HG02840 (cell line): ENCODE measurements around the gene PDE4DIP.
"Not testable (repeated sequence)": the region's sequence is repeated elsewhere in the genome, so short reads cannot be mapped to it uniquely, and the experiment has no call there.

ENCODE experiments used
- ATAC-seq: cut with Tn5 transposase; IDR thresholded peaks from one replicate; pipeline ENCODE4 v1.9.1; 2021; ENCODE audit warnings: mild to moderate bottlenecking, moderate library complexity, moderate number of reproducible peaks; ENCODE audit not compliant: unreplicated experiment, low FRiP score

PDE4DIP gene

DNA sequence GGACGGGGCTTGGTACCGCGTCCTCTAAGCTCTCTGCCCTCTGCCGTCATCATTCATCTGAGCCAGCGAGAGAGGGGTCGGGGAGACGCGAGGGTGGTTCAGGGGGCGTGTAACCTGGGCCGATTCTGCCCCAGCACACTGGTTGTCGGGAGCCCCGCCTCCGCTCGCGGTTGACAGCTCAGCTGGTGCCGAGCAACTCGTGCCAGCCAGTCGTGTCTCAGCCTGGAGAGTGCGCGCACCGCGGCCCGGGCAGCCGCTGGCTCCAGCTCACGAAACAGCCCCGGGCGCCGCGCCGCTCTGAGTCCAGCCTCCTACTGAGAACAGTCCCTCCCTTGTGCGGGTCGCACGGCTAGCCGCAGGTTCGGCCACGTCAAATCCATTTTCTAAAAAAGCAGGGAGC lies at the start of gene PDE4DIP:
Gene PDE4DIP, plus strand, starts transcription at position 209 of the 400 bp plus-strand sequence. CDS start 347 bp downstream, outside the sequence.
- ATAC-seq: not testable (repeated sequence)

DNA sequence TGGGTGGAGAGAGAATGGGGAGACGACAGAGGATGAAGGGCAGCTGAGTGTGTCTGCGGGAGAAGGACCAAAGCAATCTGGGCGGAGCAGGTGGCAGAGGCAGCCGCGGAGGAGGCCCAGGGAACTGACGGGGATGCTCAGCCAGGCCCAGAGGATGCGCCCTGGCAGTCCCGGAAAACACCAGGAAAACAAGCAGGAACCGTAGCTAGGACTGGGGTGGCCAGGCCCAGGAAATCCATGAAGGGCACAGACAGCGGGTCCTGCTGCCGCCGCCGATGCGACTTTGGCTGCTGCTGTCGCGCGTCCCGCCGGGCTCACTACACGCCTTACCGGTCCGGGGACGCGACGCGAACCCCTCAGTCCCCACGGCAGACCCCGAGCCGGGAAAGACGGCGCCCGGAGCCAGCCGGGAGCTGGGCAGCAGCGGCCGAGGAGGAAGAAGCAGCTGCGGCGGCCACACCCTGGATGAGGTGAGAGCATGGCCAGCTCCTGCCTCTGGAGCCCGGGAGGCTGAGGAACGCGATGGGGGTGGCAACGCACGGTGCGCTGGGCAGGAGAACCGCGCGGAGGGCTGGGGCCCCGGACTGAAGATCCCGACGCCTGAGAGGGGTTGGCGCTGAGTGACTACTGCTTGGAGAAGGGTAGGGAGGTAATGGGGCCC lies 35.8 kb upstream of the PDE4DIP start:
- not testable (repeated sequence) for ATAC-seq

DNA sequence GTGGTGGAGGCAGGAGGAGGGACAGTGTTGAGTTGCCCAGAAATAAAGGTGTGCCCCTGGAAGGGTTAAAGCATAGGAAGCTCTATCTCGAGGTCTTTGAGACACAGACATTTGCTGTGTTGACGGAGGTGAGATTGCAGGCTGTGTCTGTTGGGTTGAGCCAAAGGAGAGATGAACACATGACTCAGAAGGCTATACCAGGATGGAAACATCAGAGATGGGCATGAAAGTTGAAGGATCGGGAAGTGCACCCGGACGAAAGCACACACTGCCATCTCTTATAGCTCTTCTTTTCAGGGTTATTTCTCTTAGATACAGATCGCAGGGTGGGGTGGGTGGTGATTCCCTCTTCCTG lies 35.3 kb upstream of the PDE4DIP start:
- not testable (repeated sequence) for ATAC-seq

DNA sequence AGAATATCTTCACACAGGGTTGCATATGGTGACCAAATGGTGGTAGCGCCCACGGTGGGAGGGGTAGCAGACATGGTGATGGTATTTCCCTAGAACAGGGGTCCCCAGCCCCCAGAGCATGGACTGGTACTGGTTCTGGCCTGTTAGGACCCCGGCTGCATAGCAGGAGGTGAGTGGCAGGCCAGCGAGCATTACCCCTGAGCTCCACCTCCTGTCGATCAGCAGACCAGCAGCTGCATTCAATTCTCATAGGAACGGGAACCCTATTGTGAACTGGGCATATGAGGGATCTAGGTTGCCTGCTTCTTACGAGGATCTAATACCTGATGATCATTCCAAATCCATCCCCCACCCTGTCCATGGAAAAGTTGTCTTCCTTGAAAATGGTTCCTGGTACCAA lies 22.0 kb upstream of the PDE4DIP start:
- ATAC-seq: not testable (repeated sequence)

DNA sequence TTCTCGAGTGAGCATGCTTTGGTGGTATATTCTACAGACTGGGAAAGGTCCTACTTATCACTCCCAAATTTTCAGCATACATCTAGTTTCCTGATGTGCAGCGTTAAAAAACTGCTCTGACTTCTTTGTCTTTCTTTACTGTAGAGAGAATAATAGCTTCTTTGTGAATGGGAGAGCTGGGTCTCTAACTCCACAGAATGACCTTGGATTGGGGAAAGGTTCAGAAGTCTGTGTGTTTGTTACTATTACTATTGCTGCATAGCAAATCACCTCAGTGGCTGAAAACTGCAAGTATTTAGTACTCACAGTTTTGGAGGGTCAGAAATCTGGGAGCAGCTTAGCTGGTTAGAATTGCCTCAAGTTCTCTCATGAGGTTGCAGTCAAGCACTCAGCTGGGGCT lies 20.4 kb upstream of the PDE4DIP start:
- not testable (repeated sequence) for ATAC-seq

DNA sequence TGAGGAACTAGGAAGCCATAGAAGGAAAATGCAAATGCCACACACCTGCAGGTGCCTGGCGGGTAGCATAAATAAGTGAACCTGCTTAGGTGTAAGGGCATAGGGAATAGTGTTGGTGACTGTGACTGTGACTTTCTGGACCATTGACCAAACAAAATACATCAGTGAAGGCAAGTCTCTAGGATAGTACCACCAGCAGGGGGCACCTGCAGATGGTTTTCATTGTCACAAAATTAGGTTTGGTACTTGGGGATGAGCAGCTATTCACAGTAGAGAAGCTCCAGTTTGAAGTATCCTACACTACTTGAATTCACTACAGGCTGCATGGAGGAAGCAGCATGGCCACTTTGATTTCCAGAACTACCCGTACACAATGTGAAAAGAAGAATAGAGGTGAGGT lies 19.2 kb upstream of the PDE4DIP start:
- ATAC-seq: not testable (repeated sequence)

DNA sequence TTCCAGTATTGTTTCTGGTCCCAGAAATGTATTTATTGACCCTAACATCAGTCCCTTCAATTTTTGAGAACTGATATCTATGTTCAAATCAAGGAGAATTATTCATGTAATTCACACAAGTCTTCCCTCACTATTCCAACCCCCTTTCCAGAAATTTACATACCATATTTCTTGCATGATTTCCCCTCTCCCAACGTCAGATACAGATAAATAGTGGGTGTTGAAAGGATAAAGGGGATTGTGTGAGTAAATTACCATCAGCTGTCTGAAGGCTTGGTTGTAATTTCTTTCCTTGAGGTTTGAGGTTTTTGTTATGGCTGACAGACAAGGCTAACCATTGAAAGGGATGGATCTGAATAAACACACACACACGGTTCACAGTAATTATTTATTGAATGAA lies 15.7 kb upstream of the PDE4DIP start:
- not testable (repeated sequence) for ATAC-seq

DNA sequence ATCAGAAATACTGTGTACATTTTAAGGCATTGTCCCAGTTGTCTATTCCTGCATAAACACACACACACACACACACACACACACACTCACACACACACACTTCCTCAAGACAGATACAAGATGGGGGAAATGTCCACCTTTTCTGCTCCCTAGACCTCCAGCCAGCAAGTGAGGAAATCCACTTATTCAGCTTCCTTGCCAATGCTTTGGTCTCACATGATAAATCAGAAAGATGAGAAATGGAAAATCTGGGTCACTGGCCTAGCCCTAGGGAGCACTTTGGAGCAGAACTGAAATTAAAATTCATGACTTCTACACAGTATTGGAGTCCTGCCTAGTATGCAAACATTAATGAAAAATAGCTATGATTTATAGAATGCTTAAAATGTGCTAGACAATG lies 15.3 kb upstream of the PDE4DIP start:
- ATAC-seq: not testable (repeated sequence)

DNA sequence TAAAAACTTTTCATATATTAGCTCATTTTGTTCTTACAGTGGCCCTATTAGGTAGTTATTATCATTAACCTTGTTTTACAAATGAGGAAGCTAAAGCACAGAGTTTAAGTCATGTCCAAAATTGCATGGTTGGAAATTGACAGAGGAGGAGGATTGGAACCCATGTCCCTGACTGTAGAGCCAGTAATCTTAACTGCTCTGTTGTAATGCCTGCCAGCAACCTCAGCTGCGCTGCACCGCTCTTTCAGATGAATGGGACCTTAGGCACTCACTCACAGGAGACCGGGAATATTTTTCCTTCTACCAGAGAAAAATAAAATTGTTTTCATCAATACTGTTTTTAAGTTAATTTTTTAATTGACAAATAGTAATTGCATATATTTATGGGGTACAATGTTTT lies 14.9 kb upstream of the PDE4DIP start:
- ATAC-seq: not testable (repeated sequence)

DNA sequence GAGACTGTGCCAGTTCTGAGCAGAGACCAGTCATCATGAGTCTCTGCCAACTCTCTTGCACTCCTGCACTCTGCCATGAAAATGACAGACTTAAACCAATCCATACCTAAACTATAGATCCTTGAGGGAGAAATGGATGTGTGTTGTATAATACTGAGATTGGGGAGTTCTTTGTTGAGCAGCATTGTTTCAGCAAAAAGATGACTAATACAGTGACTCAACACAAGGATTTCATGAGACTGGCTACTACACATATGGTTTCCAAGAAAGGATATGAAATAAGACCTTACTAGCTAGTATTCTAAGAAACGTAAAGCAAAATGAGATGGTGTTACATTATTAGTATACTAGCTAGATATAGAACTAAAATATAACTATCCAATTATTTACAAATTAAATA lies 3.0 kb upstream of the PDE4DIP start:
- ATAC-seq: not testable (repeated sequence)

DNA sequence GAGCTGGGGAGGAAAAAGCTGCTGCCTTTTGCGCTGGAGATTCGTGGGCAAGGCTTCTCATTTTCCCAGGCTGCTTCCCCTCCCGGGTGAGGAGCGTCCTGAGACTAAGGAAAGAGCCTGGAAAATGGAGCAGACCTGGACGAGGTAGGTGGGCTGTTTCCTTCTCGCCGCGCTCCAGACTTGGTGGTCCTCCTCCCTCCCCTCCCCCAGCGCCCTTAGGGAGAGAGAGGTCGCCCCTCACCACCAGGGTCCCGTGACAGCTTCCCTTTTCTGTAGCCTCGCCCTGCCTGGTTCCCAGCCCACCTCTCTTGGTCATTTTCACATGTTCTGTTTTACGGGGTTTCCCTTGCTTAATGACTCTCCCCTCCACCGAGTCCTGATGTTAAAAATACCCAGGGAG lies 423 bp downstream of the PDE4DIP start:
- ATAC-seq: not testable (repeated sequence)

DNA sequence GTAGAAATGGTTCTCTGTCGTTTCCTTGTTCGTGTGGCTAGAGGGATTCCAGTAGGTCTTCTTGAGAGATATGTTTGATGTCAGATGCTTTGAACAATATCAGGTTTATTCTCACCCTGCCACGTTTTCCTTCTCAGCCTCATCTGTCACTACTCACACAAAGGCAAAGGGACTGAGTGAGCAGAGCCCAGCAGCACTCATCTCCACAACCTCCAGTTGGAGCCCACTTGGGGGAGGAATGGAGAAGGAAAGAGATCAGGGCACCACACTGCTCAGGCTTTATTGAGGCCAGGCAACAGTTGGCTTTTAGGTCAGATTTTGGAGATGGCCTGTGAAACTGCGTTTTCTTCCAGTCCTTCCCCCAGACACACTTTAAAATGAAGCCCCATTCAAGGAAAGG lies 840 bp downstream of the PDE4DIP start:
- not testable (repeated sequence) for ATAC-seq

DNA sequence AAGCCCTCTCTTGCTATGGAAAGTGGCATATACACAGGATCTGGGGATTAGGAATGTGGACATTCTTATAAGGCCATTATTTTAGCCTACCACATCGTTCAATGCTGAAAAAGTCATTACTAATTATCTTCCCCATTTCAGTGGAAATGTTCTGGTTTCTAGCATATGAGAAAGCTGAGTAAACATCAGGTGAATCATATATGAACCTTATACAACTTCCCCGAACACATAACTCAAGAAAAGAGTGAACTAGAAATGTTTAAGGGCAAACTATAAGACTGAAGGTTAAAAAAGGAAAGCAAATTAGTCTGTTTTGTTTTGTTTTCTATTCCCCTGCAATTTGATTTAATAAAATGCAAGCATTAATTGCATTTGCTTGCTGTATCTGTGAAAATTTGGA lies 6.1 kb downstream of the PDE4DIP start:
- ATAC-seq: not testable (repeated sequence)

DNA sequence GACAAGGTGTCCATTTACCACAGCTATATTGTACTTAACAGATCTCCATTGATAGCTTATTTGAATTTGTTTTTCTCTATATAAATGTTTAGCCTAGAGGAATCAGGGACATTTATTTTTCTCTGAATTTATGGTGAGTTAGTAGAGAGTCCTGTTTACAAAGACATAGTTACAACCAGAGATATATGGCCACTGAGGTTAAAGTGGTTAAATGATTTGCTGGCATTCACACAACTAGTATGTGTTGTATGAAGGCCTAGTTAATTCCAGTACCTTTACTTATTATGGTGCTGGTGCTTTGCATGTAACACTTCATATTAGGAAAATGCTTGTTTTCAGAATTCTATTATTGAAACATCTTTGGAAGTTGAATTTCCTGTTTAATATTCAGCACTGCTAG lies 6.6 kb downstream of the PDE4DIP start:
- not testable (repeated sequence) for ATAC-seq

DNA sequence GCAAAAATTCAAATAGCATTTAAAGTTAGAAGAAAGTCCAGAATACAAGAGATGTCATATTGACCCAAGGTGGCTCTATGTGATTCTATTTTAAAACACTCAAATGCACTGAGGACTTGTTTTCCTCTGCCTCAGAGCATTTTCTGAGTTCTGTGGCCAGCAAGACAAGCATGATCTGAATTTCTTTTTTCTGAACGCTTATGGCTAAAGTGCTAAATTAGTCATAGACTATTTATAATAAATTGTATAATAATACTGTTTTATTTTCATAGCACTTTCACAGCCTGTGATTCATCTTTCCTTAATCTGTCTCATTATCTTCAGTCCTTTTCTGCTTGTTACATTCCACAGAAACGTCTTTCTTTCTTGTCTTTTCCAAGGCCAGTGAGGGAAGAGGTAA lies 7.5 kb downstream of the PDE4DIP start:
- not testable (repeated sequence) for ATAC-seq

DNA sequence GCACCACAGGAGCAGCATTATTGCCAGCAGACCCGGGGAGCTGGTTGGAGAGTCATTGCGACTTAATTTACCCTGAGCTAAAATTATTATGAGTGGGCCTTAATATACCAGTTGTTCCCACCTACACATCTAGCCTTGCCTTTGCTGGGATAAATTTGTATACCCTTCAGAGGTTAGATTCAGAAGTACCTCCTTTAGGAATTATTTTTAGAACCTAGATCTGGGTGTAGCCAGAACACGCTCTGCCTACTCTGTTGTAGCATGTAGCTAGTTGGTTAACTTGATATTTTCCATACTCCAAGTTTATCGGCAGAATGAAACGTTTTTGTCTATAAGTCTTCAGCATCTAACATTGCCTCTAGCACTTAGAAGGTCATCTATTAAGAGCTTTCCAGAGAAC lies 9.1 kb downstream of the PDE4DIP start:
- not testable (repeated sequence) for ATAC-seq

DNA sequence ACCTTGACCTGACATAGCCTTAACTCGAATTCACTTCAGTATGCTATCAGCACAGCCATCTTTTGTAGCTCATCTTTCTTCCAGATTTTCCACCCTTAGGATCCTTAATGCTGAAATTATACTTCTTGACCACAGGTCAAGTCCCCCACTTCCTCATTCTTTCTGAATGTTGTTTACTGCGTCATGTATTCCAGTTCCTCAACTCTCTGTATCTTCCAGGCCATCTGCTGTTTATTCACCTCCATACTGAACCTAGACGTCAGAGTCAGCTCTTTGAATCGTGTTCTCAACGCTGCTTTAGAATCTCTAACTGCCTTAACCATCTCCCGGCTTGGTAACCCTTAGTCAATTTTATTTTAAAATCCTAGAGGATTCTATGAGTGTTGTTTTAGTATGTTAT lies 9.8 kb downstream of the PDE4DIP start:
- not testable (repeated sequence) for ATAC-seq

DNA sequence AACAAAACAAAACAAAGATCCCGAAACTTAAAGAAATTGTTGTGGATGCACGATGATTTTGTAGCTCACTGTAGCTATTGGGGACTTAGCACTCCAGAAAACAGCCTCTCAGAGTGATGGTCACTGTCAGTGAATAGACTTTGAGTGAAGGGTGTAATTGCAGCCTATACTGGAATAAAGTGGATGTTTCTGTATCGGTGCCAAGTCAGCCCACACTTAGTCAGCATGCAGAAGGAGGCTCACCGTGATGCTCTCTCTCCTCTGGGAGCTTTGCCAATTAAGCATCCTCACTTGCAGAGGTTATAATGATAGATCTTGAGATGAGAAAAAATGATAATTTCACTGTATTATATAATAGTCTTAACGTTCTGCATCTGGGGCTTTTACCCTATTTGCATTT lies 11.1 kb downstream of the PDE4DIP start:
- not testable (repeated sequence) for ATAC-seq

DNA sequence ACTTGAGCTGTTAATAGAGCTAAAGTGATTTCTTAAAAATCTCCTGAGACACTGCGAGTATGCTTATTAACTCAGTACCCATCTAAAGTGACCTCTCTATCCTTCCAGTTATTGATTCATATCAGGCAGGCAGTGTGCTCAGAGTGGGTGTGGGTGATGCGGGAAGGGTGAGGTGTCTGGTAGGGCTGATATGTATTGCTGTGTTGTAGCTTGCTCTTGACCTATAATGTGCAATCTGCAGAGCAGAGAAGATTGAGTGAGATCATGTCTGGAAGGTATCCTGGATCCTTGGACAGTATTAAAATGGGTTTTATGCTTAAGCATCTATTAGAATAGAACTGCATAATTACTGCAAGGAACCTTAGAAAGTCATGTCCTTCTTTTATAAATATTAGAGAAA lies 15.8 kb downstream of the PDE4DIP start:
- not testable (repeated sequence) for ATAC-seq

DNA sequence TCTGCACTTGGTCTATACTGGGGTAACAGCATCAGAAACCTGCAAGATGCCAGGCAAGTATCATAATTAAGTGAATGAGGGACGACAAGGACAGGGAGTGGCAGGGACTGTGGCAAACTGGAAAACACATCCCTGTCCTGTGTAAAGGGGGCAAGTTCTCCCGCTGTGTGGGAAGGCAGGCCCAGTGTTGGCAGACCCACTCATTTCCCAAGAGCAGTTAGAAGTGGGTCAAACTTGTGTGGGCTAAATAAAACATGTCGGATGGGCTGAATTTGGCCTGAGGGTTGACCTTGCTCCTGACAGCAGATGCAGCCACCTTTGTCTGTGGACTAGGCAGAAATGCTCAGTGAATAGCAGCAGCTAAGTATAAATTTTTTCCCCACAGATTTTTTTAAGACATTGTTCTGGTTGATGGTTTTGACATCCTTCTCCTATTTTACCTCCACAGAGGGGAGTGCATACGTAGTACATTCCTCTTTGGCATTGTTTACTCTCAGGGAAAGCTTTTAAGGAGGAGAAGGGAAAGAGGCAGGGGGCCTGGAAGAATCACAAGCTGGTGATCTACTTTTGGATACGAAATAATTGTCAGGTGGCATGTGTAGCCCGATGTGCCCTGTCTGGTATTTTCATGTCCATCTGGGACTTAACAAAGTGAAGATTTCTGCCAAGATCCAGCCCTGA lies 16.5 kb downstream of the PDE4DIP start:
- not testable (repeated sequence) for ATAC-seq

DNA sequence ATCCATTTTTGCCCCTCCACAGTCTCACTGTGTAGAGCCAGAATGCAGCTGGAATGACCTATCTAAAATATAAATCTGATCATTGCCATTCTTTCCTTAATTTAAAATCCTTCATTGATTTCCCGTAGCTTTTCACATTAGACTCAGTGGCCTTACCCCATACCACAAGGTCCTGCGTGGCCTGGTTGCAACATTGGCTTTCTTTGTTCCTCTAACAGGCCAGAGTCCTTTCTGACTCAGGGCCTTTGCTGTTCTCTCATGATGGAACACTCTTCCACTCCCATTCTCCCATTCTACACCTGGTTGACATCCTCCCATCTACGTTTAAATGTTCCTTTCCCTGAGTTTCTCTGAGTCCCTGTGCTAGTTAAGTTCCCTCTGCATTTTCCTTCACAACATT lies 18.4 kb downstream of the PDE4DIP start:
- ATAC-seq: not testable (repeated sequence)
